ENCODE results near the gene KXD1. TPM values are rescaled to one million over a fixed set of nuclear protein-coding genes. Genes with fewer than 3 reads are reported as not detected.

The KXD1 gene
- total RNA-seq, 1 donor from 2014 or later: 97.2 TPM

DNA sequence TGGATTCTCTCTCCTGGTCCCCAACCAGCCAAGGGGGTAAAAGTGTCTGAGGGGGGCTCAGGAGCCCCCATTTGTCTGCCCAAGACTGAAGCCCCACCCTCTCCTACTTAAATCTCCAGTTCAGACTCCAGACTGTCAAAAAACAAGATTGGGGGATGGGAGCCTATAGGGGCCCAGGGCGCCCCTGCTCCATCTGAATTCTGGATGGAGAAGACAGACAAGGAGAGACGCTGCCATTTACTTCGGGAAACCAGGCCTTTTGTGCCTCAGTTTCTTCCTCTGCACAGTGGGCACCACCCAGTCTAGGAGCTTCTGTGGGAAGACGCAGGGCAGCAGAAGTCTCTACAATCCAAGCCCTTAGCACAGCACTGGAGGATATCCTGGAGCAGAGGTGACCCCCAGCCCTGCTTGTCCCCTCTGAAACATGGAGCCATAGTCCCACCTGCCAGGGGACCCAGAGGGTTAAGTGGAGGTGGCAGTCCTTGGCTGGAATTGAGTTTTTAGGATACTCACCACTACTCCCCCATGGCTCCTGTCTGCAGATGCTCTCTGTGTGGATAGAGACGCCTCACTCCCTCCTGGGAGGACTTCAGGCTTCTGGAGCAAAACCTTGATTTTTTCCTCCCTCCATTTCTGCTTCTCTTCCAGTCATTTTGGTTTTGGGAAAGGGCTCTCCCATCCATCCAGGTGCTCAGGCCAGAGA, 50.6 kb downstream of the KXD1 start:
- DNase-seq (ENCODE audit: low spot score): no peak
- intact Hi-C loops (cut with DNase I): no loop called here
- ATAC-seq: no peak

- intact Hi-C loops (cut with DNase I): no loop called here
- ATAC-seq (no peak), DNase-seq (ENCODE audit: low spot score) (no peak)
These were observed 51.4 kb downstream of the KXD1 start for GRCh38 chr19:18608805-18609716.

DNA sequence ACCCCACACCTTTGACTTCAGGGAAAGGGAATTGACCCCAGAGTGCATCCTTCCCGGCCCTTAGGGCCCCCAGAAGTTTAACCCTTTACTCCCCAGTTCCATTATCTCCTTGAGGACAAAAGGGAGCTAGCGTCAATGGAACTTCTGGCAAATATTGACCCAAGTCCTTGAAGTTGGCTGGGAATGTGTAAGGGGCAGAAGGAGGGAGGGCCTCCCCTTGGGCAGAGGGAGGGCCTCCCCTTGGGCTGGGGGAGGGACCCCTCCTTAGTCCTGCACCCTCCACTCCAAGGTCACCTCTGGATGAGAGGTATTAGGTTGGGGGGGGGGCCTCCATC, 52.0 kb downstream of the KXD1 start:
- intact Hi-C loops (cut with DNase I): no loop called here
- DNase-seq (ENCODE audit: low spot score) (no peak), ATAC-seq (no peak)

GRCh38 chr19:18610245-18610555, 52.5 kb downstream of the KXD1 start:
- ATAC-seq: no peak
- intact Hi-C loops (cut with DNase I): no loop called here
- no peak for DNase-seq (ENCODE audit: low spot score)

- ATAC-seq (no peak), DNase-seq (ENCODE audit: low spot score) (no peak)
- intact Hi-C loops (cut with DNase I): no loop called here
These were observed 53.1 kb downstream of the KXD1 start for GRCh38 chr19:18610556-18611326.

DNA sequence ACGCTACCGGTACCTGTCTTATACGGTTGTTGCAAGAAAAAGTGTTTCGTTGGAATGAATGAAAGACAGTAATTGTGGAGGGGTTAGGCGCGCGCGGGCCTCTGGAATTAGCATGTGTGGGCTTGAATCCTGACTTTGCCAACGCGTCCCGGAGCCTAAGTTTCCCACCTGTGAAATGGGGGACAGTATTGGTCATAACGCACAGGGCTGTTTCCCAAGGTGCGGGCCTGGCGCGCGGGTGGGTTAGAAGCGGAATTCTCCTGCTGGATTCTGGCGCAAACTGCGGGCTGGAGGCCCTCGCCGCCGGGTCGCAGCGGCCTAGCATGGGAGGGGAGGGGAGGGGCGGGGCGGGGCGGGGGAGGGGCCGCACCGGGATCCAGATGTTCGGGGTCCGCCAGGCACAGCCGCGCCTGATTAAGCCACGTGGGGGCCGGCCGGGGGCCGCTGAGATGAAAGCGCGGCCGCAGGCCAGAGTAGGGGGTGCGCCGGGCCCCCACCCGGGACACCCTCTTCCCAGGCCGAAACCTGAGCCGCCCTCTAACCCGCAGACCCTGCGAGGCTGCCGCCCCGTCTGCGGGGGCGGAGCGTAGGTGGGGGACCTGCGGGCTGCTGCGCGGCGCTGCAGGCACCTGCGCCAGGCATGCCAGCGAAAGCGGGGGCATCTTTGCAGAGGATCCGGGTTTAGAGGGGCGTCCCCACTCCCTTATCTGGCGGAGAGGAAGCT, 53.8 kb downstream of the KXD1 start:
- no peak for DNase-seq (ENCODE audit: low spot score)
- no peak for ATAC-seq
- intact Hi-C loops (cut with DNase I): no loop called here

- ATAC-seq: peak; percentile 23
- DNase-seq (ENCODE audit: low spot score): no peak
- intact Hi-C loops (cut with DNase I): no loop called here
These were observed 54.5 kb downstream of the KXD1 start for GRCh38 chr19:18612051-18612771.

GRCh38 chr19:18612772-18613588, 55.3 kb downstream of the KXD1 start, which contains the start of gene TMEM59L:
TSS of gene TMEM59L (plus strand) at chr19:18612870. CDS start at chr19:18612959, 89 bp downstream.
- peak; percentile 25 for ATAC-seq
- no peak for DNase-seq (ENCODE audit: low spot score)
- intact Hi-C loops (cut with DNase I): no loop called here

DNA sequence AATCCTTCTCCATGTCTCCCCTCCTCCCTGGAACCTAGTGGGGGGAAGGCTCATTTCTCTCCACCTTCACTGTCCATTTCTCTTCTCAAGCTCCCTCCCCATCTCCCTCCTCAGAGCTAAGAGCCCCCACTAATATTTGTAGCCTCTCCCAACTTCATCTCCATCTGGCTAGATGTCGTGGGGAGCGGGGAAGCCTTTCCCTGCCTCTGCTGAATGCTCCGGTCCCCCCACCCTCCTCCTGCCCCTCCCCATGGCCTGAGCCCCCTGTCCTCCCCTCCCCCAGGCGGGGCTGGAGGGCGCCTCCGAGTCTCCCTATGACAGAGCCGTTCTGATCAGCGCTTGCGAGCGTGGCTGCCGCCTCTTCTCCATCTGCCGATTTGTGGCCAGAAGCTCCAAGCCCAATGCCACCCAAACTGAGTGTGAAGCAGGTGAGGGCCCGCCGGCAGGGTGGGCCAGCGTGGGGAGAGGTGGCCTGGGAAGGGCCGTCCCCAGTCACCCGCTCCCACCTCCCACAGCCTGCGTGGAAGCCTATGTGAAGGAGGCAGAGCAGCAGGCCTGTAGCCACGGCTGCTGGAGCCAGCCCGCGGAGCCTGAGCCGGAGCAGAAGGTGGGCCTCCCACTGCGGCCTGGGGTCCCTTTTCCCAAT, 56.0 kb downstream of the KXD1 start:
- ATAC-seq: no peak

GRCh38 chr19:18616023-18616422, 58.4 kb downstream of the KXD1 start:
- DNase-seq (ENCODE audit: low spot score): no peak
- intact Hi-C loops (cut with DNase I): no loop called here
- no peak for ATAC-seq

More for the DNA sequence above, 56.0 kb downstream of the KXD1 start:
- intact Hi-C loops (cut with DNase I): no loop called here
- DNase-seq (ENCODE audit: low spot score): no peak

- DNase-seq (ENCODE audit: low spot score): no peak
- no peak for ATAC-seq
- intact Hi-C loops (cut with DNase I): no loop called here
These were observed 59.9 kb downstream of the KXD1 start for GRCh38 chr19:18617562-18617961.

DNA sequence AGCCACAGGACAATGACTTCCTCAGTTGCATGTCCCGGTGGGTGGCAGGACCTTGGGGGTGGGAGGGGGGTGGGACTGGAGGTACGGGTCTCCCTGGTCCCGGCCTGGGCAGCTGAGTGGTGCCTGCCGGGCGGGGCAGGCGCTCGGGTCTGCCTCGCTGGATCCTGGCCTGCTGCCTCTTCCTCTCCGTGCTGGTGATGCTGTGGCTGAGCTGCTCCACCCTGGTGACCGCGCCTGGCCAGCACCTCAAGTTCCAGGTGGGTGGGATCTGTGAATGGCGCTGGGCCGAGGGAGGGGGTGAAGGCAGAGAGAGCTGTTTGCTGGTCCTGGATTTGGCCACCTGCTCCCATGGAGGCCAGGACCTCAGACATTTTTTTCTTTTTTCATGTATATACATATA, 60.6 kb downstream of the KXD1 start:
- DNase-seq (ENCODE audit: low spot score): no peak
- intact Hi-C loops (cut with DNase I): no loop called here
- no peak for ATAC-seq

Other genes starting within 250 kb of the KXD1 start
- gene LSM4, start 234.8 kb upstream of the KXD1 start, total RNA-seq: 45.7 TPM
- gene PGPEP1, start 217.3 kb upstream of the KXD1 start, total RNA-seq: 49.6 TPM
- gene GDF15, start 171.7 kb upstream of the KXD1 start, total RNA-seq: 8.3 TPM
- gene LRRC25, start 160.2 kb upstream of the KXD1 start, total RNA-seq: 8.2 TPM
- 82.5 TPM for gene SSBP4, start 138.5 kb upstream of the KXD1 start, total RNA-seq
- 112 TPM for gene ISYNA1, start 119.7 kb upstream of the KXD1 start, total RNA-seq
- gene ELL, start 35.8 kb upstream of the KXD1 start, total RNA-seq: 28.9 TPM
- gene FKBP8, start 14.3 kb upstream of the KXD1 start, total RNA-seq: 296 TPM
- 779 TPM for gene UBA52, start 14.0 kb downstream of the KXD1 start, total RNA-seq
- gene REX1BD, start 30.9 kb downstream of the KXD1 start, total RNA-seq: 58.1 TPM
- gene CRLF1, start 48.9 kb downstream of the KXD1 start, total RNA-seq: 4.5 TPM
- 1.2 TPM for gene TMEM59L, start 55.0 kb downstream of the KXD1 start, total RNA-seq
- 26.1 TPM for gene KLHL26, start 79.2 kb downstream of the KXD1 start, total RNA-seq
- gene CRTC1, start 125.8 kb downstream of the KXD1 start, total RNA-seq: 17.5 TPM
- 7.6 TPM for gene COMP, start 233.4 kb downstream of the KXD1 start, total RNA-seq